GM12878 (cell line): ENCODE measurements around the gene AGAP1.

Experiments used
- ATF2 ChIP-seq: IDR thresholded peaks from 2 replicates; pipeline ENCODE4 v1.6.1; 2012; ENCODE audit warnings: low read length, inconsistent platforms
- CHD2 ChIP-seq: IDR thresholded peaks from 2 replicates; pipeline ENCODE4 v1.6.1; 2011; ENCODE audit warnings: low read depth, low read length, improper control_type of control experiment, borderline replicate concordance
- CTCF ChIP-seq, 3 experiments: IDR thresholded peaks in 2 of 3; conservative IDR thresholded peaks in 1 of 3; 2 replicates each; pipeline ENCODE4 v1.5.1; 2011; ENCODE audit warnings: low read depth in 3 of 3, low read length in 3 of 3, mild to moderate bottlenecking in 3 of 3, control low read depth in 2 of 3, moderate library complexity in 2 of 3, inconsistent platforms in 1 of 3, mixed read lengths in 1 of 3; ENCODE audit not compliant: control insufficient read depth in 2 of 3, insufficient read depth in 1 of 3; ENCODE audit errors: extremely low read depth in 1 of 3
- EP300 ChIP-seq, 2 experiments: fragments of 150-350 bp in 1 of 2; IDR thresholded peaks; 2 replicates each; pipeline ENCODE4 v1.6.1; 2011 to 2012; ENCODE audit warnings: low read depth in 2 of 2, low read length in 2 of 2, borderline replicate concordance in 1 of 2, improper control_type of control experiment in 1 of 2, inconsistent platforms in 1 of 2; ENCODE audit not compliant: control insufficient read depth in 1 of 2
- HDAC2 ChIP-seq: fragments of 200-600 bp; sonication (generic); IDR thresholded peaks from 2 replicates; pipeline ENCODE4 v1.6.1; 2017
- KLF5 ChIP-seq: fragments of 450-650 bp; IDR thresholded peaks from 2 replicates; pipeline ENCODE4 v1.6.1; 2014; ENCODE audit warnings: mild to moderate bottlenecking; ENCODE audit not compliant: partially characterized antibody
- POLR2A ChIP-seq: IDR thresholded peaks from 2 replicates; pipeline ENCODE4 v1.6.1; 2011; ENCODE audit warnings: low read depth, mild to moderate bottlenecking, low read length
- TAF1 ChIP-seq: IDR thresholded peaks from 2 replicates; pipeline ENCODE4 v1.6.1; 2011; ENCODE audit warnings: mild to moderate bottlenecking, low read depth, low read length, borderline replicate concordance

- TF ChIP-seq EP300 (IDR thresholded peaks at IDR 0.05; ENCODE audit: borderline replicate concordance in 1 of 2, control insufficient read depth in 1 of 2, low read depth in 2 of 2, low read length in 2 of 2) (no peak), CHD2 (no peak), HDAC2 (no peak), TAF1 (no peak), CTCF (IDR thresholded peaks at IDR 0.05 in 2 of 3, conservative IDR thresholded peaks at IDR 0.05 in 1 of 3; ENCODE audit: control insufficient read depth in 2 of 3, extremely low read depth in 1 of 3, insufficient read depth in 1 of 3, low read depth in 3 of 3, low read length in 3 of 3) (no peak), ATF2 (no peak), POLR2A (no peak), KLF5 (no peak)
Measured at GRCh38 chr2:235726554-235726953, 232.7 kb downstream of the AGAP1 start.
